ENCODE results near the gene SACM1L.
"Not testable (repeated sequence)": the region's sequence is repeated elsewhere in the genome, so short reads cannot be mapped to it uniquely, and the experiment has no call there.

SACM1L gene

DNA sequence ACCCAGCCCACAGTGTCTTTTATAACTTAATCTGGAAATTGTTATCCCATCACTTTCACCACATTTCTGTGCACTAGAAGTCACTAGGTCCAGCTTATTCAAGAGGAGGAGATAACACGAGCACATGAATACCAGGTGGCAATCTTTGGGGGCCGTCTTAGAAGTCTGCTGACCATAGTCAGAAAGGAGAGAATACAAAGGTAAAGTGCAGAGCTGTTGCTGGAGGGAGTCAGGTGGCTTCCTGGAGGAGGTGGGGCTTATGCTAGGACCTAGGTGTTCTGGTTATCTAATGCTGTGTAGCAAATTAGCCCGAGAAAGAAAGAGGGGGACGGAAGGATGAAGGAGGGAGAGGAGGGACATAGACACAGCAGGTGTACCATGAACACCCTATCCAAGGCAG is 60.7 kb downstream of the SACM1L start:
- TF ChIP-seq, protein P1, sequence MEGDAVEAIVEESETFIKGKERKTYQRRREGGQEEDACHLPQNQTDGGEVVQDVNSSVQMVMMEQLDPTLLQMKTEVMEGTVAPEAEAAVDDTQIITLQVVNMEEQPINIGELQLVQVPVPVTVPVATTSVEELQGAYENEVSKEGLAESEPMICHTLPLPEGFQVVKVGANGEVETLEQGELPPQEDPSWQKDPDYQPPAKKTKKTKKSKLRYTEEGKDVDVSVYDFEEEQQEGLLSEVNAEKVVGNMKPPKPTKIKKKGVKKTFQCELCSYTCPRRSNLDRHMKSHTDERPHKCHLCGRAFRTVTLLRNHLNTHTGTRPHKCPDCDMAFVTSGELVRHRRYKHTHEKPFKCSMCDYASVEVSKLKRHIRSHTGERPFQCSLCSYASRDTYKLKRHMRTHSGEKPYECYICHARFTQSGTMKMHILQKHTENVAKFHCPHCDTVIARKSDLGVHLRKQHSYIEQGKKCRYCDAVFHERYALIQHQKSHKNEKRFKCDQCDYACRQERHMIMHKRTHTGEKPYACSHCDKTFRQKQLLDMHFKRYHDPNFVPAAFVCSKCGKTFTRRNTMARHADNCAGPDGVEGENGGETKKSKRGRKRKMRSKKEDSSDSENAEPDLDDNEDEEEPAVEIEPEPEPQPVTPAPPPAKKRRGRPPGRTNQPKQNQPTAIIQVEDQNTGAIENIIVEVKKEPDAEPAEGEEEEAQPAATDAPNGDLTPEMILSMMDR (IDR thresholded peaks at IDR 0.05): no peak
- H3K4me1 Mint-ChIP-seq: peaks cover 8% of the 10 kb centered on the region
- no peak overlapping the region for H3K4me3 Mint-ChIP-seq
- H3K27ac Mint-ChIP-seq: no peak overlapping the region
- H3K36me3 Mint-ChIP-seq (ENCODE audit: low read depth): peaks cover 6% of the 10 kb centered on the region
- no peaks in the 10 kb centered on the region for H3K9me3 Mint-ChIP-seq
- no peaks in the 10 kb centered on the region for H3K27me3 Mint-ChIP-seq (ENCODE audit: low read depth, poor library complexity)
- no peak for DNase-seq

DNA sequence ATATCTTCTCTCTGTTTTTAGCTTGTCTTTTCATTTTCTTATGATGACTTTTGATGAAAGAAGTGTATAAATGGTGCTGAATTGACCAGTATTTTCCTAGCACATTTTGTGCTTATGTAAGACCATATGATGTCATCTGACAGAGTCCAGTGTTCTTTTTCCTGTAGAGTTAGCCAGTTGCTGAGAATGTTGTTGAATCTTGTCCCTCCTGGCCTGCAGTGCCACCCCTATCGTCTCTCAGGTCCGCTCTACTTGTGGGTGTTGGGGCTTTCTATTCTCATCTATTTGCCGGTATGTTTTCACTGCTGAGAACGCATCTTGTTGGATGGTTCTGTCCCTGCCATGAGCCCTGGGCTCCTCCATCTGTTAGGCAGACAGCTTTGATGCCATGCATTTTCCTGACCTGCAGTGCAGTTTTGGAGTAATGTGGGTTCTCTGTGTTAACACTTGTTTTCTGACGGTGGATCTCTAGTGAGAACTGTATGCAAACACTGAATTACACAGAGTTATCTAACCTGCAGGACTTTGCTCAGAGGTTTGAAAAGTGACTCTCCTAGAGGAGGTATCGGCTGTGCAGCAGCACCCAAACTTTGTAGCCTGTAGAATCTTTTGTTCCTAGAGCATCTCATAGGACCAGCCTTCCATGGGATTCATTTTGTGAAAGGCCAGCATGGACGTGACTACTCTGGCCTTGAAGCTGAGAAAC is 62.5 kb downstream of the SACM1L start:
- no peak for DNase-seq
- TF ChIP-seq, protein P1 (IDR thresholded peaks at IDR 0.05): no peak
- Mint-ChIP-seq H3K4me3 (no peak overlapping the region), H3K4me1 (peaks cover 8% of the 10 kb centered on the region), H3K36me3 (ENCODE audit: low read depth) (peaks cover 6% of the 10 kb centered on the region), H3K27me3 (ENCODE audit: low read depth, poor library complexity) (no peaks in the 10 kb centered on the region), H3K9me3 (no peaks in the 10 kb centered on the region), H3K27ac (no peak overlapping the region)

DNA sequence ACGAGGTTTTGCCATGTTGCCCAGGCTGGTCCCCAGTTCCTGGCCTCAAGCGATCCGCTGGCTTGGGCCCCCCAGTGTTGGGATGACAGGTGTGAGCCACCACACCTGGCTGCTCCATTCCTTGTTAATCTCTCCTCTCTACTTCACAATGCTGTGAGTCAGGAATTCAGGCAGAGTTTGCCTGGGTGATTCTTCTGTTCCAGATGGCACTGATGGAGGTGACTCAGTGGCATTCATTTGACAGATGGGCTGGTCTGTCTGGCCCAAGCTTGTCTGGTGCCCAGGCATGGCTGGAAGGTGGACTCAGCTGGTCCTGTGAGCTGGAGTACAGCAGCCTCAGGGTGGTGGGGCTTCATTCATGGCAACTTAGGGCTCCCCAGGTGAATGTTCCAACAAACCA is 63.9 kb downstream of the SACM1L start:
- DNase-seq: no peak
- Mint-ChIP-seq H3K36me3 (ENCODE audit: low read depth) (peaks cover 6% of the 10 kb centered on the region), H3K27ac (no peak overlapping the region), H3K27me3 (ENCODE audit: low read depth, poor library complexity) (no peaks in the 10 kb centered on the region), H3K9me3 (no peaks in the 10 kb centered on the region), H3K4me3 (no peak overlapping the region), H3K4me1 (peaks cover 3% of the 10 kb centered on the region)
- TF ChIP-seq, protein P1 (IDR thresholded peaks at IDR 0.05): no peak

DNA sequence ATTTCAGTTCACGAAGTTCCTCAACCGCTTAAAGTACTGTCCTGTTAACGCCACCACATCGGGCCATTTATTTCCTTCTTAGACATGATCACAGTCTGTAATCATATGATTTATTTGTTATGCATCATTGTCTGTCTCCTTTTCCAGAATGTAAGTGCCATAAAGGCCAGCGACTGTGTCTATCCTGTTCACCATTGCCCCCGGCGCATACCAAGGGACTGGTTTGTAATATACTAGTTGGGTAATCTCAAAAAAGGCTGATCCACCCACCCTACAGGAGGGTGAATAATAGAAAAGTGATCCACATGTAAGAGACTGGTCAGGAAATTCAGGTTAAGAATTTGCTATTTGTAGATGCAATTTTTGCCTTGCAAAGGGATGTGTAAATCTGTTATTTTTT is 65.3 kb downstream of the SACM1L start:
- Mint-ChIP-seq H3K36me3 (ENCODE audit: low read depth) (no peaks in the 10 kb centered on the region), H3K4me1 (no peaks in the 10 kb centered on the region), H3K9me3 (no peaks in the 10 kb centered on the region), H3K27me3 (ENCODE audit: low read depth, poor library complexity) (no peaks in the 10 kb centered on the region), H3K4me3 (no peak overlapping the region), H3K27ac (no peak overlapping the region)
- no peak for DNase-seq
- TF ChIP-seq, protein P1 (IDR thresholded peaks at IDR 0.05): no peak

DNA sequence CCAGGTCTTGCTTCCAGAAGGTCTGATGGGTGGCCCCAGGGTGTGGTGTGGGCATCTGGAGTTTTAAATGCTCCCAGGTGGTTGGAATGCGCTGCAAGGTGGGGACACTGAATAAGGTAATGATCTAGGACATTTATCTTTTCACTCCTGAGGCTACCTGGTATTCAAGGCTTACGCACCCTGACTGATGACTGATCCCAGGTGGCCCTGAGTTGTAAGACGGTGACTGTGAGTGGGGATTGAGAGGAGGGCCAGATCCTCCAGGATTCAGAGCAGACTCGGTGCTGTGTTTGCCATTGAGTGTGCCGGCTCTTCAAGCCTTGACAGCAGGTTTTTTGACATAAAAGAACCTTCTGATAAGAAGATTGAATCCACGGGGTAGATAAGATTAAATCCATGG is 66.9 kb downstream of the SACM1L start:
- H3K4me1 Mint-ChIP-seq: no peaks in the 10 kb centered on the region
- no peaks in the 10 kb centered on the region for H3K36me3 Mint-ChIP-seq (ENCODE audit: low read depth)
- TF ChIP-seq, protein P1 (IDR thresholded peaks at IDR 0.05): no peak
- no peak overlapping the region for H3K27ac Mint-ChIP-seq
- H3K27me3 Mint-ChIP-seq (ENCODE audit: low read depth, poor library complexity): peaks cover 6% of the 10 kb centered on the region
- H3K9me3 Mint-ChIP-seq: no peaks in the 10 kb centered on the region
- DNase-seq: no peak
- no peak overlapping the region for H3K4me3 Mint-ChIP-seq

DNA sequence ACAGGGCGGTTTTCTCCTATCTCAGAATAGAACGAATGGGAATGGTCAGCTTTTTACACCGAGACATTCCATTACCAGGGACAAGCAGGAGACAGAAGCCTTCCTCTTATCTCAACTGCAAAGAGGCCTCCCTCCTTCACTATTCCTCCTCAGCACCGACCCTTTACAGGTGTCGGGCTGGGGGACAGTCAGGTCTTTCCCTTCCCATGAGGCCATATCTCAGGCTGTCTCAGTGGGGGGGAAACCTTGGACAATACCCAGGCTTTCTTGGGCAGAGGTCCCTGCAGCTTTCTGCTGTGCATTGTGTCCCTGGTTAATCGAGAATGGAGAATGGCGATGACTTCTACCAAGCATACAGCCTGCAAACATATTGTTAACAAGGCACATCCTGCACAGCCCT is 67.9 kb downstream of the SACM1L start:
- H3K36me3 Mint-ChIP-seq (ENCODE audit: low read depth); H3K27me3 Mint-ChIP-seq (ENCODE audit: low read depth, poor library complexity); H3K4me3 Mint-ChIP-seq; H3K9me3 Mint-ChIP-seq; H3K27ac Mint-ChIP-seq; DNase-seq; H3K4me1 Mint-ChIP-seq: not testable (repeated sequence)

Data from nephron progenitor cell (in vitro differentiated cells).